ENCODE results near the gene UTP18. TPM values are rescaled to one million over a fixed set of nuclear protein-coding genes. Genes with fewer than 3 reads are reported as not detected.
A peak's percentile ranks its signal among the peaks of the same experiment; 100 is the strongest.

UTP18 gene
- total RNA-seq, 1 donor from 2014 or later = 89.7 TPM

- no peak overlapping the region for H3K4me3 Mint-ChIP-seq
- H3K27me3 Mint-ChIP-seq (ENCODE audit: insufficient read depth) = no peaks in the 10 kb centered on the region
- DNase-seq (ENCODE audit: low spot score) = no peak
- intact Hi-C loops (cut with micrococcal nuclease) = no loop called here
- no peaks in the 10 kb centered on the region for H3K9me3 Mint-ChIP-seq
- no peak overlapping the region for H3K27ac Mint-ChIP-seq
- H3K36me3 Mint-ChIP-seq (ENCODE audit: low read depth) = peaks cover 4% of the 10 kb centered on the region
- peaks cover 25% of the 10 kb centered on the region for H3K4me1 Mint-ChIP-seq (ENCODE audit: low read depth)
Measured at GRCh38 chr17:51240275-51240674, 20.1 kb upstream of the UTP18 start.

- no peaks in the 10 kb centered on the region for H3K9me3 Mint-ChIP-seq
- H3K4me3 Mint-ChIP-seq = no peak overlapping the region
- intact Hi-C loops (cut with micrococcal nuclease) = no loop called here
- no peaks in the 10 kb centered on the region for H3K27me3 Mint-ChIP-seq (ENCODE audit: insufficient read depth)
- H3K4me1 Mint-ChIP-seq (ENCODE audit: low read depth) = peaks cover 8% of the 10 kb centered on the region
- no peak overlapping the region for H3K27ac Mint-ChIP-seq
- peaks cover 7% of the 10 kb centered on the region for H3K36me3 Mint-ChIP-seq (ENCODE audit: low read depth)
- no peak for DNase-seq (ENCODE audit: low spot score)
Measured at GRCh38 chr17:51244041-51244440, 16.3 kb upstream of the UTP18 start.

GRCh38 chr17:51245535-51245934 lies 14.8 kb upstream of the UTP18 start:
- no peak for DNase-seq (ENCODE audit: low spot score)
- H3K27me3 Mint-ChIP-seq (ENCODE audit: insufficient read depth) = no peaks in the 10 kb centered on the region
- H3K4me3 Mint-ChIP-seq = no peak overlapping the region
- peaks cover 8% of the 10 kb centered on the region for H3K4me1 Mint-ChIP-seq (ENCODE audit: low read depth)
- no peaks in the 10 kb centered on the region for H3K9me3 Mint-ChIP-seq
- intact Hi-C loops (cut with micrococcal nuclease) = no loop called here
- H3K36me3 Mint-ChIP-seq (ENCODE audit: low read depth) = peaks cover 7% of the 10 kb centered on the region
- no peak overlapping the region for H3K27ac Mint-ChIP-seq

- intact Hi-C loops (cut with micrococcal nuclease) = no loop called here
- Mint-ChIP-seq H3K4me1 (ENCODE audit: low read depth) (peaks cover 28% of the 10 kb centered on the region), H3K4me3 (no peak overlapping the region), H3K27ac (no peak overlapping the region), H3K36me3 (ENCODE audit: low read depth) (peaks cover 26% of the 10 kb centered on the region), H3K27me3 (ENCODE audit: insufficient read depth) (no peaks in the 10 kb centered on the region), H3K9me3 (no peaks in the 10 kb centered on the region)
- no peak for DNase-seq (ENCODE audit: low spot score)
Measured at GRCh38 chr17:51250314-51250840, 10.0 kb upstream of the UTP18 start.

GRCh38 chr17:51251010-51251409 lies 9.3 kb upstream of the UTP18 start:
- Mint-ChIP-seq H3K9me3 (no peaks in the 10 kb centered on the region), H3K36me3 (ENCODE audit: low read depth) (peaks cover 26% of the 10 kb centered on the region), H3K27me3 (ENCODE audit: insufficient read depth) (no peaks in the 10 kb centered on the region), H3K4me1 (ENCODE audit: low read depth) (peaks cover 32% of the 10 kb centered on the region), H3K4me3 (no peak overlapping the region), H3K27ac (peak overlapping the region; percentile 25)
- DNase-seq (ENCODE audit: low spot score) = no peak
- intact Hi-C loops (cut with micrococcal nuclease) = no loop called here

- no peak overlapping the region for H3K4me3 Mint-ChIP-seq
- no peaks in the 10 kb centered on the region for H3K27me3 Mint-ChIP-seq (ENCODE audit: insufficient read depth)
- peaks cover 26% of the 10 kb centered on the region for H3K36me3 Mint-ChIP-seq (ENCODE audit: low read depth)
- DNase-seq (ENCODE audit: low spot score) = no peak
- no peak overlapping the region for H3K27ac Mint-ChIP-seq
- intact Hi-C loops (cut with micrococcal nuclease) = no loop called here
- H3K9me3 Mint-ChIP-seq = no peaks in the 10 kb centered on the region
- peaks cover 65% of the 10 kb centered on the region for H3K4me1 Mint-ChIP-seq (ENCODE audit: low read depth)
Measured at GRCh38 chr17:51255673-51256072, 4.7 kb upstream of the UTP18 start.

- H3K27ac Mint-ChIP-seq = no peak overlapping the region
- no peak overlapping the region for H3K4me3 Mint-ChIP-seq
- no peaks in the 10 kb centered on the region for H3K27me3 Mint-ChIP-seq (ENCODE audit: insufficient read depth)
- DNase-seq (ENCODE audit: low spot score) = no peak
- intact Hi-C loops (cut with micrococcal nuclease) = no loop called here
- H3K36me3 Mint-ChIP-seq (ENCODE audit: low read depth) = peaks cover 23% of the 10 kb centered on the region
- H3K4me1 Mint-ChIP-seq (ENCODE audit: low read depth) = peaks cover 61% of the 10 kb centered on the region
- H3K9me3 Mint-ChIP-seq = no peaks in the 10 kb centered on the region
Measured at GRCh38 chr17:51256101-51256500, 4.2 kb upstream of the UTP18 start.

- H3K27ac Mint-ChIP-seq = peak overlapping the region; percentile 15
- H3K36me3 Mint-ChIP-seq (ENCODE audit: low read depth) = peaks cover 23% of the 10 kb centered on the region
- H3K4me3 Mint-ChIP-seq = peak overlapping the region; percentile 81
- intact Hi-C loops (cut with micrococcal nuclease) = no loop called here
- no peaks in the 10 kb centered on the region for H3K27me3 Mint-ChIP-seq (ENCODE audit: insufficient read depth)
- peaks cover 66% of the 10 kb centered on the region for H3K4me1 Mint-ChIP-seq (ENCODE audit: low read depth)
- no peak for DNase-seq (ENCODE audit: low spot score)
- H3K9me3 Mint-ChIP-seq = no peaks in the 10 kb centered on the region
Measured at GRCh38 chr17:51257150-51258081, 2.9 kb upstream of the UTP18 start.

DNA sequence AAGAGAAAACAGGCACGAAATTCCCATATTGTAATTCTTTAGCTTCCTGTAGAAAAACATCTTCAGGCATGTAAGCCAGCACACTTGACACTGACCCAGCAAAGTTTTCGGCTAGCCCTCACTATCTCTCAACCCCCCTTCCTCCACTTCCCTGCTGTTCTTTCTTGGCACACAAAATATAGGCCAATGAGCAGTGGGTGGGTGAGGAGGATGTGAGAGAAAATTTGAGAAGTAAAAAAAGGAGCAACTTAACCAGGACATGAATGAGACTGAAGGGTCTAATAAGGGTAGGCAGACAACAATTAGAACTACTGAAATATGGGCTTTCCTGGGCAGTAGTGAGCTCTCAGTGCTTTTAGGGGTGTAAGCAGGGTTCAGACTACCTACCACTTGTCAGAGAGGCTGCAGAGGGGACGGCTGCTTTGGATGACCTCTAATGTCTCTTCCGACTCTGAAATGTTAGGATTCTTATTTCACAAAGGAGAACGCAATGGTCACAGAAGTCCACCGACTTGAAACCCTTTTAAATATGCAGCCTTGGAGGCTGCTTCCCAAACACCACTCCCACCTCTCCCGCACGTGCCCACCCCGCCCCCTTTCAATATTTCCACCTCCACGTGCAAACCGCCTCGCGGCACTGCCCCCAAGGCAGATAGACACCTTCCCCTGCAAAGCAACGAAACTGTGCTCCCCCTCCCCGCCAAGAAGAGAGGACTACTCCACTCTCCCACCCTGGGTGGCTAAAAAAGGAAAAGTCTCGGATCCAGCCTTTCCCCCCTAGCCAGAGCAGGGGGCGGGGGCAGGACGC lies 1.4 kb upstream of the UTP18 start:
- intact Hi-C loops (cut with micrococcal nuclease) = no loop called here
- peak overlapping the region; percentile 83 for H3K27ac Mint-ChIP-seq
- H3K27me3 Mint-ChIP-seq (ENCODE audit: insufficient read depth) = no peaks in the 10 kb centered on the region
- no peaks in the 10 kb centered on the region for H3K9me3 Mint-ChIP-seq
- DNase-seq (ENCODE audit: low spot score) = no peak
- H3K4me3 Mint-ChIP-seq = peak overlapping the region; percentile 81
- peaks cover 69% of the 10 kb centered on the region for H3K4me1 Mint-ChIP-seq (ENCODE audit: low read depth)
- H3K36me3 Mint-ChIP-seq (ENCODE audit: low read depth) = peaks cover 28% of the 10 kb centered on the region

GRCh38 chr17:51259564-51260236 lies 646 bp upstream of the UTP18 start, which contains the start of gene MBTD1:
Gene MBTD1, minus strand, starts transcription at chr17:51260049. Its CDS starts 34,888 bp downstream, at chr17:51225161.
- DNase-seq (ENCODE audit: low spot score) = peak; percentile 91
- peak within 1 kb of the TSS; percentile 97 for H3K27ac Mint-ChIP-seq
- no peaks in the 10 kb centered on the region for H3K9me3 Mint-ChIP-seq
- H3K36me3 Mint-ChIP-seq (ENCODE audit: low read depth) = peaks cover 26% of the 10 kb centered on the region
- H3K4me1 Mint-ChIP-seq (ENCODE audit: low read depth) = peaks cover 62% of the 10 kb centered on the region
- peak within 1 kb of the TSS; percentile 88 for H3K4me3 Mint-ChIP-seq
- H3K27me3 Mint-ChIP-seq (ENCODE audit: insufficient read depth) = no peaks in the 10 kb centered on the region
- intact Hi-C loops (cut with micrococcal nuclease) = loop anchor here (1.0 to 5.0 kb wide), 6 partner anchors 92 to 1582 kb away; partner anchors contain the start of genes NME1, SPAG9 and SPOP

DNA sequence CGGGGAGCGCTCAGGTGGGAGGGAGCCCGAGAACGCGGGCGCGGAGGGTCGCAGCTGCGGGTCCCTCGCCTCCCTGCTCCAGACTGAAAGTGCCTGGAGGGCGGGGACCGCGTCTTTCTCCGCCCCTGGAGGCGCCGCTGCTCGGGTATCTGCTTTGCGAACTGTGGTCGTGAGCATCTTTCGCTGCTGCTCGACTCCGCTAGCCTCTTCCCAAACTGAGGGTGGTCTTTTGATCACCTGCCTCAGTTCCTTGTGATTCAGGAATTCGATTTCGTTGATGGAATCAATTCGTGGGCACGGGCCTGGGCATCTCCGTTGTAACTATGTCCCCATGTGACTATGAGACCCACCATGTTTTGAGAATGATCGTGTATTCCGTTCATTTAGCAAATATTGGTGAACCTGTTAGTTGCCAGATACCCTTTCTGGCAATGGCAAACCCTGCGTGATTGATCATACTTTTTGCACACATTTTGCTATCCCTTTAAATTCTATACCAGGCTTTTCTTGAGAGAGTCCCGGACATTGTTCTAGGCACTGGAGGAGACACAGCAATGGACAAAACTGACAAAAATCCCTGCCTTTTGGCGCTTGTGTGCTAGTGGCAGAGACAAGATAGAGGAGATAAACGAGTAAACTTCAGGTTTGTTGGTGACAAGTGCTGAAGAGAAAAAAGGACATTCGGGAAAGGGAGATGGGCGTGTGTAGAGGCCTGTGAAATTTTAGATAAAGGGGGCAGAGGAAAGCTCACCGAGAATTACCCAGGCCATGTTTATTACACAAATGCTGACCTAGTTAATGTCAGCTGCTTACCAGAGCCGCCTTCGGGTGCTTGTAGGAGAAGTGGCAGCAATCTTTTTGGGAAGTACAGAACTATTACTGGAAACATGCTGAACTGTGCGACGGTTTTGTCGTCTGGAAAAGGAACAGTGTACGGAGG lies 948 bp downstream of the UTP18 start:
- no peak for DNase-seq (ENCODE audit: low spot score)
- peak overlapping the region; percentile 88 for H3K4me3 Mint-ChIP-seq
- H3K36me3 Mint-ChIP-seq (ENCODE audit: low read depth) = peaks cover 27% of the 10 kb centered on the region
- no peaks in the 10 kb centered on the region for H3K9me3 Mint-ChIP-seq
- H3K27me3 Mint-ChIP-seq (ENCODE audit: insufficient read depth) = no peaks in the 10 kb centered on the region
- H3K4me1 Mint-ChIP-seq (ENCODE audit: low read depth) = peaks cover 61% of the 10 kb centered on the region
- intact Hi-C loops (cut with micrococcal nuclease) = loop anchor here (5.0 kb wide), 2 partner anchors 259 to 1584 kb away; partner anchors contain the start of gene SPOP
- H3K27ac Mint-ChIP-seq = peak overlapping the region; percentile 85

Measured in activated T-helper 1 cell treated with anti-CD3 and anti-CD28 coated beads, Interleukin-12 subunit alpha, Interleukin-12 subunit beta, Interleukin-2, Interleukin-4 antibody, amounts not matched to agents 30 ng/mL and 10 ng/mL and 1 ng/mL, durations not matched to agents 14 hours and 24 hours and 36 hours (primary cell).